ENCODE data around the gene ME3. TPM values are rescaled to one million over a fixed set of nuclear protein-coding genes. Genes with fewer than 3 reads are reported as not detected.
"Not testable (repeated sequence)": the region's sequence is repeated elsewhere in the genome, so short reads cannot be mapped to it uniquely, and the experiment has no call there.

Gene ME3
- total RNA-seq, 4 donors from 2014 or later, result 1.9 to 11.0 (median 6.0) TPM

DNA sequence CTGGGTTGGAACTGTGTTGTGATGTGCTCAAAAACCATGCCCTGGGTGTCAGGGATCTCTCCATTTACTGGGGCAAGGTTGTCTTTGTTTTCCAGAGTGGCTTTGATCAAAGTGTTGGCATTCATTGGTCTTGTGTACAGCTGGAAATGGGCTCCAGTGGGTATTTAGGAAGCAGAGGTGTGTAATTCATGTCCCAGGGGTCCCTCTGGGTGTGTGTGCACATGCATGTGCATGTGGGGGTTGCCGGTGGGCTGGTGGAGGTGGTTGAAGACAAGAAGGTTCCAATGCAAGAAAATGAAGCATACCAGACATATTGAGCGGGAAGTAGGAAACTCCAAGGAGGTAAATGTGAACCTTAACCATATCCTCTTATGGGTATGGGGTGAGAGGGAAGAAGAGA lies 121.7 kb downstream of the ME3 start:
- TF ChIP-seq, protein P1, sequence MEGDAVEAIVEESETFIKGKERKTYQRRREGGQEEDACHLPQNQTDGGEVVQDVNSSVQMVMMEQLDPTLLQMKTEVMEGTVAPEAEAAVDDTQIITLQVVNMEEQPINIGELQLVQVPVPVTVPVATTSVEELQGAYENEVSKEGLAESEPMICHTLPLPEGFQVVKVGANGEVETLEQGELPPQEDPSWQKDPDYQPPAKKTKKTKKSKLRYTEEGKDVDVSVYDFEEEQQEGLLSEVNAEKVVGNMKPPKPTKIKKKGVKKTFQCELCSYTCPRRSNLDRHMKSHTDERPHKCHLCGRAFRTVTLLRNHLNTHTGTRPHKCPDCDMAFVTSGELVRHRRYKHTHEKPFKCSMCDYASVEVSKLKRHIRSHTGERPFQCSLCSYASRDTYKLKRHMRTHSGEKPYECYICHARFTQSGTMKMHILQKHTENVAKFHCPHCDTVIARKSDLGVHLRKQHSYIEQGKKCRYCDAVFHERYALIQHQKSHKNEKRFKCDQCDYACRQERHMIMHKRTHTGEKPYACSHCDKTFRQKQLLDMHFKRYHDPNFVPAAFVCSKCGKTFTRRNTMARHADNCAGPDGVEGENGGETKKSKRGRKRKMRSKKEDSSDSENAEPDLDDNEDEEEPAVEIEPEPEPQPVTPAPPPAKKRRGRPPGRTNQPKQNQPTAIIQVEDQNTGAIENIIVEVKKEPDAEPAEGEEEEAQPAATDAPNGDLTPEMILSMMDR (IDR thresholded peaks at IDR 0.05), result no peak
- no peak for TF ChIP-seq POLR2A (IDR thresholded peaks at IDR 0.05)
- no peak for DNase-seq (ENCODE audit: low spot score in 2 of 2)
- no peak overlapping the region for H3K4me3 ChIP-seq (ENCODE audit: low read depth, poor library complexity, severe bottlenecking)
- intact Hi-C loops (cut with DNase I; ENCODE audit: low total_unique reads), result no loop called here
- 96 to 100% methylated on average over 2 of the region's 2 CpGs for WGBS, 2 donors

DNA sequence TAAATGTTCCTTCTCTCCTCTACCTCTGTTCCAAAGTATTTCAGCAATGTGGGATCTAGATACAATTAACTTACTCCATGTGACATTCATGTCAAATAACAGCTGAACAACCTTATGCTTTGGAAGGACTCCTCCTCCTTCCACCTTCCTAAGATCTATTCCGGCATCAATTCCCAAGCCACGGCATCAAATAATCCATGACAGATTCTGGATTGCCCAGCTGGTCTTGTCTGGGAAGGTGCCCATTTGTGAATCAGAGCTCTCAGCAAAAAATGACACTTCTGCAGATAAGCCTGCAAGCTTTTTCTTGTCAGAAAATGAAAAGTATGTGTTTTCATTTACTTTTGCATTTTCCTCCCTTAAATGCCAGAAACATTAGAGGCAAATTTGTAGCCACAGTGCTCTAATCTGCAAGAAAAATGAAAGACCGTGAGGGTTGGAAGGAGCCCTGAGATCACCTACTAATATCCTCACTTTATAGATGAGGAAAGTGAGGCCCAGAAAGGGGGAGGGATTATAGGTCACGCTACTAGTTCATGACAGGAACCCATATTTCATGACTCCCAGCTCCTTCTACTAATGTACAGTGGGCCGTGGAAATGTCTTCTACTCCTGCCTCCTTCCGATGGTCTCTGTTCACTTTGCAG lies 124.0 kb downstream of the ME3 start:
- no peak for DNase-seq (ENCODE audit: low spot score in 2 of 2)
- intact Hi-C loops (cut with DNase I; ENCODE audit: low total_unique reads), result no loop called here
- 44 to 57% methylated on average over 6 of the region's 6 CpGs for WGBS, 2 donors
- H3K4me3 ChIP-seq (ENCODE audit: low read depth, poor library complexity, severe bottlenecking), result no peak overlapping the region
- TF ChIP-seq POLR2A (IDR thresholded peaks at IDR 0.05), result no peak

DNA sequence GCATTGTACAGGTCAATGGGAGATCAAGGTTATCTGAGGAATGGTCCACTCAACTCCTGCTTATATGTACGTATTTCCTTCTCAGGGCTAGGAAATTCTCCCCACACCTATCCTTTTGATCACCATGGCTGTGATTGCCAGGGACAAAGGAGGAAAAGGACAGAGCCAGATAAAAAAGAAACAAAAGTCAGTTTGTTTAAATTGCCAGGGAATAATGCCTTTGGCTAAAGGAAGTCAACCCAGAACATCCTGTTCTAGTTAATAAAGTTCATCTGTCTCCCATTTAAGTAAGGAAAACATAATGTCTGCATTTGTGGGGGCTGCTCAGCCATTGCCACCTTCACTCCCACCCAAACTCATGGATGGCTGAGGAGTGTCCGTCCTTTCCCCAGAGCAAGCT lies 124.7 kb downstream of the ME3 start:
- 45 to 47% methylated on average over 2 of the region's 2 CpGs for WGBS, 2 donors
- no peak overlapping the region for H3K4me3 ChIP-seq (ENCODE audit: low read depth, poor library complexity, severe bottlenecking)
- intact Hi-C loops (cut with DNase I; ENCODE audit: low total_unique reads), result no loop called here
- TF ChIP-seq, protein P1 (IDR thresholded peaks at IDR 0.05), result no peak
- no peak for TF ChIP-seq POLR2A (IDR thresholded peaks at IDR 0.05)
- no peak for DNase-seq (ENCODE audit: low spot score in 2 of 2)

DNA sequence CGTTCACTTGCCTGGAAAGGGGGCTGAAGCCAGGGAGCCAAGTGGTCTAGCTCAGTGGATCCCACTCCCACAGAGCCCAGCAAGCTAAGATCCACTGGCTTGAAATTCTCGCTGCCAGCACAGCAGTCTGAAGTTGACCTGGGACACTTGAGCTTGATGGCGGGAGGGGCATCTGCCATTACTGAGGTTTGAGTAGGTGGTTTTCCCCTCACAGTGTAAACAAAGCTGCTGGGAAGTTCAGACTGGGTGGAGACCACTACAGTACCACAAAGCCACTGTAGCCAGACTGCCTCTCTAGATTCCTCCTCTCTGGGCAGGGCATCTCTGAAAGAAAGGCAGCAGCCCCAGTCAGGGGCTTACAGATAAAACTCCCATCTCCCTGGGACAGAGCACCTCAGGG lies 131.1 kb downstream of the ME3 start:
- DNase-seq (ENCODE audit: low spot score in 2 of 2); intact Hi-C loops (cut with DNase I; ENCODE audit: low total_unique reads); H3K4me3 ChIP-seq (ENCODE audit: low read depth, poor library complexity, severe bottlenecking): not testable (repeated sequence)
- 81 to 98% methylated on average over 3 of the region's 3 CpGs for WGBS, 2 donors

DNA sequence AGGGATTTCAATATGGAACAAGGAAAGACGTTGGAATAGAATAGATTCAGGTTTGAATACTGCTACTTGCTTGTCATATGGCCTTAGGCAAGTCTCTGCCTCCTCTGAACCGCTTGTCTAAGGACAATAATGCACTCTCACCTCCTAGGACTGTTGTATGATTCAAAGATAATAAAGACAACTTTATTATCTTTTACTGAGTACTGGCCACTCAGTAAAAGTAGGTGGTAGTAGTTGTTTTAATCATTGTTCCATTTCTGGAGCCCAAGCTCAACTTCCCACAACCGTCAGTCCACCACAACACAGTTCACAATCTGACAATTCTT lies 134.2 kb downstream of the ME3 start:
- DNase-seq (ENCODE audit: low spot score in 2 of 2), result no peak
- WGBS, 2 donors, result 82 to 85% methylated on average over 3 of the region's 3 CpGs
- intact Hi-C loops (cut with DNase I; ENCODE audit: low total_unique reads), result no loop called here
- H3K4me3 ChIP-seq (ENCODE audit: low read depth, poor library complexity, severe bottlenecking), result no peak overlapping the region
- TF ChIP-seq, protein P1 (IDR thresholded peaks at IDR 0.05), result no peak
- no peak for TF ChIP-seq POLR2A (IDR thresholded peaks at IDR 0.05)

DNA sequence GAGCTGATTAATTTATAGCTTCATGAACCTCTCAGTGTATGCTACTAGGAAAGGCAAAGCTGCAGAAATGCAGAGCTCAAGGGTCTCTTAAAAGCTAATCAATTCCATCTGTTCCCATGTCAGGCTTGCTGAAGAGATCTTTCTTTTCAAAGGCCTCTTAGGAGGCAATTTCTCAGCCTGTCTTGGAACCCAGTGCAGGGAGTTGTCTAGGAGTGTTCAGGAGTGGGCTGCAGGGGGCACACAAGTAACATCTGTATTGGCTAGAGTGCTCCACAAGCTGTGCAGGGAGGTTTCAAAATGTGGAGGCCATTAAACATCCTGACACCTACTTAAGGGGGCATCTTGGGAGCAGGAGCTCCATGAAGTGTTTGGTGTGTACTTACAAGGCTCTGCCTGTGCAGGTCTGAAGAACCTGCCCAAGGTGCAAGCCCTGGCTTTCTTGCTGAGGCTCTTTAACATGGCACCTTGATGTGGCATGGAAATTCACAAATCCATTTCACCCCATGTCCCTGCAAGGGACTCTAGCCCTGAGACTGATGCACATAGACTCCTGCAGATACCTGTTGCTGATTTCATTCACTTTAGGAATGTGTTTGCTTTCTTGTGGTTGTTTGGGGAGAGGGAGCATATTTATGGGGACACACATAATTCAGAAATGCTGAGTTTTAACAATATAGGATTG lies 134.7 kb downstream of the ME3 start:
- TF ChIP-seq POLR2A (IDR thresholded peaks at IDR 0.05), result no peak
- TF ChIP-seq, protein P1 (IDR thresholded peaks at IDR 0.05), result no peak
- H3K4me3 ChIP-seq (ENCODE audit: low read depth, poor library complexity, severe bottlenecking), result no peak overlapping the region
- intact Hi-C loops (cut with DNase I; ENCODE audit: low total_unique reads), result no loop called here
- DNase-seq (ENCODE audit: low spot score in 2 of 2), result no peak

DNA sequence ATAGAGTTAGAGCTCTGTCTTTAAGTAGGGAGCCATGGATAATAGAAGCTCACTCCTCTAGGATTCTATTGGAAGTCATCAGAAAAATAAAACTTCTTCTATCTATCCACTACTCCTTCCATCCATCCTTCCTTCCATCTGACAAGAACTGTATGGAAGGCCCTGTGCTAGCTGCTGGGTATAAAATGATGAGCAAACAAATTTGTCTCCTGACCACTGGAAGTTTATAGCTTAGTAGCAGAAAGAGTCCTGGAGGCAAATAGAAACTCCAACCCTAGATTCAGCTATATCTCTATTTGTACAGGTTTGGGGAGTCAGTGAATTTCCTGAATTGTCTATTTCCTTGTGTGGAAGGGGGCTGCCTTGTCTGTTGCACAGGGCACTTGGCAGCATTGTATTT lies 136.6 kb downstream of the ME3 start:
- intact Hi-C loops (cut with DNase I; ENCODE audit: low total_unique reads), result no loop called here
- TF ChIP-seq, protein P1 (IDR thresholded peaks at IDR 0.05), result no peak
- no peak for TF ChIP-seq POLR2A (IDR thresholded peaks at IDR 0.05)
- no peak for DNase-seq (ENCODE audit: low spot score in 2 of 2)
- H3K4me3 ChIP-seq (ENCODE audit: low read depth, poor library complexity, severe bottlenecking), result no peak overlapping the region

Measured in lower leg skin (tissue), 4 donors.